Cerebellar cortex (tissue), 1 donor: Measurements from ENCODE around the gene RPL4.
"Not testable (repeated sequence)": the region's sequence is repeated elsewhere in the genome, so short reads cannot be mapped to it uniquely, and the experiment has no call there.

Experiments used
- DNase-seq: peaks from one replicate; pipeline ENCODE4 v3.0.0-alpha.2; 2015; ENCODE audit warnings: low spot score

RPL4 gene

DNA sequence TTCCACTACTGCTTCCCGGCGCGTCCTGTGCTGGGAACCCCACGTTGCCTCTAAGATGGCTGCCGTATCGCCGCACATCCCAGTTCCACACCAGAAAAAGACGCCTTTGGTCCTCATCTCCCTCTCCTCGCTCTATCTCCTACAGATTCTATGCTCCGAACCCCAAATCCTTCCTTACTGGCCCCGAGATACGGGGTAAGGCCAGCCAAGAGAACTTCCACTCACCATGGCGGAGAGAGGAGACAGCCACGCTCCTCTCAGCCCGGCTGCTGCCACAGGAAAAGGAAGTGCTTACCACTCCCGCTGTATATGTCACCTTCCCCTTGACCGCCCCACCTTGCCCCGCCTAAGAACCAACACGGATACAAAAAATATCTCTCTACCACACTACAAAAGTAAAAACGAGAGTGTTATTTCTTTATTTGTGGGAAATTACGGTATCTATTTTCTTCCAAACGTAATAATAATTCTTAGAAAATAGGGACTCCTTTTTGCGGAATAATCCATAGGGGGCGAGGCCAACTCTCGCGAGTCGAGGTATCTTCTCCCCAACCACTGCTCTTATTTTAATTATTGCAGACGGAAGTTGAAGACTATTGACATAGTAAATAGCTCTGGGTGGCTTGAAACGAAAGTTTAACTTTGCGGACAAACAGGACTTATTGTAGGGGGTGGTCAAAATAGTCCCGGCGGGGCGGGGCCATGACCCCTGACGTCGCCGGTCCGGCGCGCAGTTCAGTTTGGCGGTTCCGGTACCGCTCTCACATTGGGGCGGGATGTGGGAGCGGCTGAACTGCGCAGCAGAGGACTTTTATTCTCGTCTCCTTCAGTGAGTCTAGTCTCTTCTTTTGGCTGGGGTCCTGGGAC is at the start of gene RPL4, which contains the start of gene ZWILCH:
TSS of gene RPL4 (minus strand) at position 293 of the 867 bp plus-strand sequence. CDS start at position 228, 65 bp downstream.
TSS of gene ZWILCH (plus strand) at position 764 of the 867 bp plus-strand sequence. CDS start at position 777, 13 bp downstream.
- DNase-seq = peak; percentile 85

DNA sequence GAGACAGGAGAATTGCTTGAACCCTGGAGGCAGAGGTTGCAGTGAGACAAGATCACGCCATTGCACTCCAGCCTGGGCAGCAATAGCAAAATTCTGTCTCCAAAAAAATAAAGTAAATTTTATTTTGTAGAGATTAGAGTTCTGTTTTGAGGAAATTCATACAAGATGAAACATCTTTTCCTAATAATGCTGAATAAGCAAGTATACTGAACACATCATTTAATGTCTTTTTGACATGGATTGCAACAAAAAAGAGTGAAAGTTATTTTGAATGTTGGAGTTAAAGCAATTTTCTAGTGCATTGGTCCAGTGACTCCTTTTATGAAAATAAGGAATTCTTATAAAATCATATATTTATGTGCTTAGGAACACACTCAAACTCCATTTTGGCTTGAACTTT is 40.6 kb upstream of the RPL4 start:
- DNase-seq = no peak

DNA sequence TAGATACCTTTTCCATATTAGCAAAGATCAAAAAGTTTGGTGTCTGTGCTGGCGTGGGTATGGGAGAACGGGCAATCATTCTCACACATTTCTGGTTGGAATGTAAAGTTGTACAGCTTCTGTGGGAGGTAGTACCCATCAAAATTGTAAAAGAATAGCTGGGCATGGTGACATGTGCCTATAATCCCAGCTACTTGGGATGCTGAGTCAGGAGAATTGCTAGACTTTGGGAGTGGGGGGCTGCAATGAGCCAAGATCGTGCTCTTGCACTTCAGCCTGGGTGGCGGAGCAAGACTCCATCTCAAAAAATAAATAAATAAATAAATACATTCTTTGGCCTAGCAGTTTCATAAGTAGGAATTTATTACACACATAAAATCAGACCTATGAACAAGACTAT is 38.2 kb upstream of the RPL4 start:
- DNase-seq = no peak

DNA sequence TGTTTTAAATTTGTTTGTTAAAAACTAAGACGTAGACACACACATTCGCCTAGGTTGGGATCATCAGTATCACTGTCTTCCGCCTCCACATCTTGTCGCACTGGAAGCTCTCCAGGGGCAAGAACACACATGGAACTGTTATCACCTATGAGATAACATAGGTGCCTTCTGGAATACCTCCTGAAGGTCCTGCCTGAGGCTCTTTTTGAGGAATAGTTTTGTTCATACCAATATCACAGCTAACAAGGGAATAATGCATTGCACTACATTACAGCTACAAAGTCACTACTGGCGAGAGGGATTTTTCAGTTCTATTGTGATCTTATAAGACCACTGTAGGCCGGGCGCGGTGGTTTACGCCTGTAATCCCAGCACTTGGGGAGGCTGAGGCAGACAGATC is 30.4 kb upstream of the RPL4 start:
- no peak for DNase-seq

DNA sequence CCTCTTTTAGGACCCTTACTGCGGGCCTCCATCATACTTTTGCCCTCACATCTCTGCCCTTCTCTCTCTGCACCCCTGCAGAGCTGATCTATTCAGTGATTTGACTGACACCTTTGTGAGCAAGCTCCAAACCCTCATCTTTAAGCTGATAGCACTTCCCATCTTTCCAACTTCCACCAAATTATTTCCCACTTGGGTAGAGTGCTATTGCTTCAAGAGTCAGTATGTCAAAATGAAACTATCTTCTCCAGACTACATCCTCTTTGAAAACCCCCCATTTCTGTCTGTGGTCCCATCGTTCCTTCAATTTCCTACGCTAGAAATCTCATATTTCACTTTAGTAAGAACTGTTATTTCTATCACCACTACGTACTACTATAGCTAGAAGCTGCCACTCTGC is 20.2 kb upstream of the RPL4 start:
- no peak for DNase-seq

DNA sequence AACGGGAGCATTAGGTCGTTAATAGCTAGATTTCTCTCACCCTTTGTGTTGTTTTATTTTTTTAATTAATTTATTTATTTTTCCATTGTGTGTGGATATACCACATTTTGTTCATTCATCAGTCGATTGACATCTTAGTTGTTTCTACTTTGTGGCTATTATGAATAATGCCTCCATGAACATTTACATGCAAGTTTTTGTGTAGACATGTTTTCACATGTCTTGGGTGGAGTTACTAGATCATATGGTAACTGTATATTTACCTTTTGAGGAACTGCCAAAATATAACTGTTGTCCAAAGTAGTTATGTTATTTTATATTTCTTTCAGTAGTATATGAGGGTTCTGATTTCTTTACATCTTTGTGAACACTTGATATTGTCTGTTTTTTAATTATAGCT is 19.3 kb upstream of the RPL4 start:
- DNase-seq = no peak

DNA sequence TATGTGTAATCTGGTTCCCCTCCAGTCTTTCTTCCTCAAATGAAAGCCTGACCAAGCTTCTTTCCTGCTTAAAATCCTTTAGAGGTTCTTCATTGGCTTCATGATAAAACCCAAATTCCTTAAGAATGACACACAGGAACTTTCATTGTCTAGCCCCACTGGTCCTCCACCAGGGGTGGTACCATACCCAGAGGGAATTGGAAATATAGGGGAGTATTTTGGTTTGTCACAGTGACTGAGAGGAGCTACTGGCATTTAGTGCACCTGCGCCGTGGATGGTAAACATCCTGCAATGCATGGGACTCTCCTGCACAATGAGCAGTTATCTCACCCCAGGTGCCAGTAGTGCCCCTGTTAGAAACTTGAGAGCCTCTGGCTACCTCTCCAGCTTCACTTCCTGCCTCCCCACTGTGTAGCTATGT is 11.3 kb upstream of the RPL4 start:
- no peak for DNase-seq

DNA sequence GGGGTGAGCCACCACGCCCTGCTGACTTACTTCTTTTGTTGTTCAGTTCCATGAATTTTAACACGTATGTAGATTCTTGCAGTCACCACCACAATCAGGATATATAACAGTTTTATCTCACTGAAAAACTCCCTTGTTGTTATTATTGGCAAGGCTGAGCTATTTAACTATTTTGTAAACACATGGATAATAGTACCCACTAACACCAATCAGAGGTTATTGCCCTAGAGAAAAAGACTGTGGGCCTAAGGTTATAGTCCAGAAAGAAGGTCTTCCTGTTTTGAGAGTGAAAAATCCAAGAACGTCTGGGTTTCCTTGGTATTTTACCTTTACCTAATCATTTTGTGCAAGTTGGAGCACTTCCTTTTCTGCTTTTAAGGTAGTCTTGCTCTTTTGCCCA is 9.9 kb upstream of the RPL4 start:
- DNase-seq = no peak

DNA sequence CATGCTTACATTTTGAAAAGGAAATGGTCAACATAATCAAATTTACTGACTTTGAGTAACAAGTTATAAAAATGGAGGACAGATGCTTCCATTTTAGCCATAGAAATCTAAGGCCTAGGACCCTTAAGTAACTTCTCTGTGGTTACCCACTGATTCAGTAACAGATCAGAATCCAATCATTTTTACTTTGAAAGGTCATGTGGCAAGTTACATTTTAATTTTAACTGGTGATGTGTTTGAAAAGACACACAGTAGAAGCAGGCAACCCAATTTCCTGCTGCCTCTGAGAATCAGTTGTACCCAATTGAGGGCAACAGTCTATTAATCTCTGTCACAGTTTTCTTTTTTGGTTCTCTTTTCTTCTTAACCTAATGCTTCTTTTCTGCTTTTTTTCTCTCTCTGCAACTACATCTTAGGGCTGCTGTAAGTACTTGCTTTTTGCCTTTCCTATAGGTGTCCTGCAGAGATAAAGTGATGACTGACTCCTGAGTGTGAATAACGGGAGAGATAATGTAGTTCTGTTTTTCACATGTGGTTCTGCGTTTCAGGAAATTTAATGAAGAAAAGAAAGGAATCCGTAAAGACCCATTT is 3.7 kb upstream of the RPL4 start:
- DNase-seq = no peak

DNA sequence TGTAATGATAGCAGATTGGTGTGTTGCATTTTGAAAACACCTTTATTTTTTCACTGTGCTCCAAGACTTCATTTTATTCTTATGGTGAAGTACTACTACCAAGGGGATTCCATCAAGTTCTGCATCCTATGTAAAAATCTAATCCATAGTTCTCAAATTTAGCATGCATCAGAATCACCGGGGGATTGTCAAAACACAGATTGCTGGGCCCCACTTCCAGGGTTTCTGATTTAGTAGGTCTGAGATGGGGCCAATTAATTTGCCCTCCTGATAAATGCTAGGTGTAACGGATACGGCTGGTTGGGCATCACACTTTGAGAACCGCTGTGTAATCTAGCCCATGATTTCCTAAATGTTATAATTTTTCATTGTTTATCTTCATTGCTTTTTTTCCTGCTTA is 1.2 kb upstream of the RPL4 start:
- DNase-seq = no peak

DNA sequence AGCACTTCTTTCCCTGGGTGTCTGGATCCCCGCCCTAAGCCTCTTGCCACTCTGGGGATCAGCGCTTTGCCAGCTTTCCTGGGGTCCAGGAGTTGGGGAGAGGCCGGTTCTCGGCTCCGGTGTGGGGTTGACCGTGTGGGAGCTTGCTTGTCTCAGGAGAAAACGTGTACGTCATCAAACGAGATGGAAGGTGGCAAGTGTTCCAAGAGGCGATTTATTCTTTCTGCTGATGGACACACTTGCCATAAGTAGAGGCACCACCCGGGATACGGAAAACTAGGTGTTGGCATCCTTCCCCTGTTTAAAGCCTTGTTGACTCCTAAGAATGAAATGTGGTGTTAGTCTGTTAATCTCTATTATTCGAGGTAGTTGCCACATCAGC is 766 bp upstream of the RPL4 start:
- no peak for DNase-seq

DNA sequence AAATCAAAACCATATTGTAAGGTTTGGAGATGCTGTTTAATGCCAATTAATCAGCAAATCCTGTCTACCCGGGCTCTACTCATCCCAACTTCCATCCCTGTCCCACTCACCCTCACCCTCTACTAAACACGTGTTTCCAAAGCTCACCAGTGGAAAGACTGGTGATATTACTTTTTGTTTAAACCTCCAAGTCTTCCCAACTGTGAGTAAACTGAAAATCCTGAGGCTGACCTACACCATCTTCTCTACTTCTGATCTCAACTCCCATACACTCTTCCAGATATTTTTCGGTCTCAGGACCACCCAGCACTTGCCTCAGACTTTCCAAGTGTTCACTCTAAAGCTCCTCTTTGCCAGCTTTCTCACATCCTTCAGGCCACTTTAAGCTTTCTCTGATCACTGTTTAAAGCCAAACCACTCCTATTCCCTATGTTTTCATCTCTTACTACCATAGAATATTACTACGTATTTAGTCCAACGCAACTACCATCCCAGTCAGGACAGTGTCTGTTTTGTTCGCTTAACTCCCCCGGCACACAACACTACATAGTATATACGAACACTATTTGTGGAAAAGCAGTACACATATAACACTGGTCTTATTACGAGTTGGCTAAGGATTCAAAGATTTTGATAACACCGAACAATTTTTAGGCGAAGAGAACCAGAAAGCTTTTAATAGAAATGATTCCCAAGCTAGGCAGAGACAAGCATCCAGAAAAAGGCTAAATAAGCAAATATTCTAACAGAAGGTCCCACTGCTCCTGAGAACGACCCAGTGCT is 684 bp downstream of the RPL4 start:
- no peak for DNase-seq

DNA sequence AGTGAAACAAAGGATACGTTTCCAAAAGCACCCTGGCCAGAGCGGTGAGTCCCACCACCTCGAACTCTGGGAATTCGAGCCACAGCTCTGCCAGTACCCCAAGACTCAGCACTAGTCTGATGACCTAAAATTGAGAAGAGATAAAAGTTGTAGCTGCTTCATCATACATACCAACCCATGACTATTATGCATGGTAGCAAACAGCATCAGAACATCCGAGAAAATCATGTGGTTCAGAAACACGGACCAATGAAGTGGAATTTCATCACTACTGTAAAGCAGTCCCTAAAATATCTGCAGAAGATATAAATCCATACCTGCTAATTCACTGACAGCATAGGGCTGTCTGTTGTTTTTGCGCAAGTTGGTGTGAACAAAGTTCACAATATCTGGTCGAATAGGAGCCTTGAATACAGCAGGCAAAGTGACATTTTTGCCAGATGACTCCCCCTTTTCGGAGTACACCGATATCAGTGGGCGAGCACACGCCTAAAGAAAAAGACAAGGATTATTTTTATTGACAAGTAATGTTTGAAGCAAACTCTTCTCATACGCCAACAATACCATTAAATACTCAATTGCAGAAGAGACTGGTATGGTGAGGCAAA is 1.5 kb downstream of the RPL4 start:
- not testable (repeated sequence) for DNase-seq

DNA sequence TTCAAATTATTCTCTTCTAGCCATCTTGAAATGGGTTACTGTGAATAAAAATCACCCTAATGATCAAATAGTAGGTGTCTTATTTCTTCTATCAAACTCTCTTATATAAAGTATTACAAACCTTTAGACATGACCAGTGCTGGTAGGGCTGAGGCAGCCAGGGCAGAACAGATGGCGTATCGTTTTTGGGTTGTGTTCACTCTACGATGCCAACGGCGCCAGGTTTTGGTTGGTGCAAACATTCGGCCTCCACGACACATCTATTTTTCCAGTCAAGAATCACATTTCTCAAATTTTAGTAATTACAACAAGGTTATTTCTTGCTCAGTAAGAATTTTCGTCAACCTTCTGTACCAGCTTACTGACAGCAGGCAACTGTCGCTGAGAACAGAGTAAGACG is 2.2 kb downstream of the RPL4 start:
- DNase-seq = peak; percentile 53

DNA sequence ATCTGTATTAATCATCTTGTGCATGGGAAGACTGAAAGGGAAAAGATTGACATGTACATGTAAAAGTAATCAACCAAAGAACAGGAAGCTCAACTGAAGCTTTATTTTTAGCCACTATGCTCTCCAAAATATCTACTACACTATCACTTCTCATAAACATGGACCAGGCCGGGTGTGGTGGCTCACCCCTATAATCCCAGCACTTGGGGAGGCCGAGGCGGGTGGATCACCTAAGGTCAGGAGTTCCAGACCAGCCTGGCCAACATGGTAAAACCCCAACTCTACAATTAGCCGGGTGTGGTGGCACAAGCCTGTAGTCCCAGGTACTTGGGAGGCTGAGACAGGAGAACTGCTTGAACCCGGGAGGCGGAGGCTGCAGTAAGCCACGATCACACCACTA is 4.3 kb downstream of the RPL4 start:
- not testable (repeated sequence) for DNase-seq

DNA sequence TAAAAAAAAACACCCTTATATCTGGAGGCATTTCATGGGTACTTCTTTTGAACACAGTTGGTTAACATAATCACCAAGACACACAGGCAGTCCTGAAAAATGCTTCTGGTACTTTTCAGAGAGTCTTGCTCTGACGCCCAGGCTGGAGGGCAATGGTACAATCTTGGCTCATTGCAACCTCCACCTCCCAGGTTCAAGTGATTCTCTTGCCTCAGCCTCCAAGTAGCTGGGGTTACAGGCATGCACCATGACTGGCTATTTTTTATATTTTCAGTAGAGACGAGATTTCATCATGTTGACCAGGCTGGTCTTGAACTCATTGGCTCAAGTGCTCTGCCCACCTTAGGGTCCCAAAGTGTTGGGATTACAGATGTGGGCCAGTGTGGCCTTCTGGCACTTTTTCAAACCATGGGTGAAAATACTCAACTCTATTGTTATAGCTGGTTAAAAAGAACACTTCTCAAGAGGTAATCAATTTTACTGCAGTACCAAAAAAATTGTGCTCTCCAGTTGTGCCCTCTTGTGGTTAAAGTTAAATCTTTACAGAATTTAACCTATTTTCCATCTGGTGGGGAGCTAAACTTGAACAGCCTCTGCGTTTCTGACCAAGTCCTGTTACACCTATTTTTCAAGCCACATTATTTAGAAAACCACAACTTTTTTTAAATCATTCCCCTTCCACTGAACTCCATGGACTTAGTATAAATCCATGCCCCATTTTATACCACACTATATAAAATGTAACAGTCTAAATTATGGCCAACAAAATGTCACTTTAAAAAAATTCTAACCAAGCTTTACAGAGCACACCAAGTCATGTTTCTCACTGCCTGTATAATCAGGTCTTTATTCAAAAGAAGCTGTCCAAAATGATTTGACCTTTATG is 5.9 kb downstream of the RPL4 start:
- peak; percentile 64 for DNase-seq

DNA sequence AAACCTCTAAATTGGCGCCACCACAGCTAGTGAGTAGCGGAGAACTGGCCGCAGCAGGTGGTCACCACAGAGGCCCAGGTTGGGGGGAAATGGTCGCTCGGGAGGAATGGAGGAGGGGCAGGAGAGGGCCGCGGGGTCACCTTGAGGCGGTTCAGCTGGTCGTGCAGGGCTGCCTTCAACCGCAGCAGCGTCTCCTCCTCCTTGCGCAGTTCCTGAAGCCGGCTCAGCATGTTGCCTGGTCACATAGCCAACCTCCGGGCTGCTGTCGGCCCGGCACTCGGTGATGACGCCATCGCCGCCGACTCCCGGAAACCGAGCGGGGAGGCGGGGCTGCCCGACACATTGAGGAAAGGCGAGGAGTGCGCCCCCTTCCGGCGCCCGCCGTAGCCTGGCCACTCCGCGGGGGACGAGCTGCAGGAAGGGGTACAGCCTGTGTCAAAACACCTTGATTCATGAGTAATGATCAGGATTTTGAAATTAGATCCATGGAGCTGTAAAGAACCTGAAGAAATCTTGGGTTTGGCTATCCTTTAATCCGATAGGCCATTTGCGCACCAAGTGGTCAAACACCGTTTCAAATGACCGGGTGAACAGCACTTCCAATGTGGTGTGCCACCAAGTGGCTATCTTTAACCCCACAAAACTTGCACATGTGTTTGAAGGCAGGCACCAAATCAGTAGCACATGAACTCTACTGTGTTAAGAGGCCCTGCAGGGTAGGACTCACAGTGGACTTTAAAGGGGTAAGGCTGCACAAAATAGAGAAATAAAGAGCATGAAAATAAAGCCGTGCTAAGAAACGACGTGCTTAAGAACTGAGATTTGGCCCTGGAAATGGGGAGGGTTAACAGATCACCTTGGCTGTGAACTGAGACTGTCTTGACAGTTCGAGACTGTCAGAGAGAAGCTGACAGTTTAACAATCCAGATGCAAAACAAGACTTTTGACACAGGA is 6.9 kb downstream of the RPL4 start, which contains the start of gene SNAPC5:
TSS of gene SNAPC5 (minus strand) at position 261 of the 954 bp plus-strand sequence. CDS start at position 230, 31 bp downstream.
- peak; percentile 94 for DNase-seq

DNA sequence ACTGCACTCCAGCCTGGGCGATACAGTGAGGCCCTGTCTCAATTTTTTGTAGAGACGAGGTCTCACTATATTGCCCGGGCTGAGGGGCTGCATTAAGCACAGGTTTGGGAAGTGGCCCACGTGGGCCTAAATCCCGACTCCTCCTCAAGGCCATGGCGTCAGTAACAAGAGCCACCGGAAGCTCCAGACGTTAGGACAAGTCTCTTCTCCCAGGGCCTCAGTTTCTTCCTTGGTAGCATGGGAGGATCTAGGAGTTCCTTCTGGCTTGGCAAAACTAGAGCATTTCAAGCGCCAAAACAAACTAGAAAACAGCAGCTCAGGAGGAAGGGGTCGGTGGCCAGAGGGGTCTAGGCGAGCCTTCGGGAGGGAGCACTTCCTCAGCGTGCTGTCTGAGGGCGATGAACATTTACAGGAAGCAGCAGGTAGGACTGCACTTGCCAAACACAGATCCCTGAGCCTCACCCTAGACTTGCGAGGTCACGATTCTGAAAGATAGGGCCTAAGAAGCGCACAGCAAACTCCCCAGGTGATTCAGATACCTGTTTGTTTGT is 7.6 kb downstream of the RPL4 start:
- DNase-seq = no peak

DNA sequence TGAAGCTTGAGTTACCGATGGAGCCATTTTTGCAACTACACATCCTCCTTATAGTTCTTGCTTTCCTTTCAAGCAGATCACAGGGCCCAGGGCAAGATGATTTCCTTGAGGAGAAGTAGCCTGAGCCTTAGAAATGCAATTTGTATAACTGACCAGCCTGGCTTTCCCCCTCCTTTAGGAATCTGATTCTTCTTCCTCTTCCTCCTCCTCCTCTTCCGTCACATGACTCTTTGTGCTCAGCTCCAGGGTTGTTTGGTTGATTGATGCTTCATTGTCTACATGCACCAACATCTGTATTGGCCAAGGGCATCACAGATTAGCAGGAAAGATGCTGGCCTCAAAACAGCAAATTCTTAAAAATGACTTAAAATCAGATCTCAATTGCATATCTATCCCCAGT is 10.4 kb downstream of the RPL4 start:
- no peak for DNase-seq

DNA sequence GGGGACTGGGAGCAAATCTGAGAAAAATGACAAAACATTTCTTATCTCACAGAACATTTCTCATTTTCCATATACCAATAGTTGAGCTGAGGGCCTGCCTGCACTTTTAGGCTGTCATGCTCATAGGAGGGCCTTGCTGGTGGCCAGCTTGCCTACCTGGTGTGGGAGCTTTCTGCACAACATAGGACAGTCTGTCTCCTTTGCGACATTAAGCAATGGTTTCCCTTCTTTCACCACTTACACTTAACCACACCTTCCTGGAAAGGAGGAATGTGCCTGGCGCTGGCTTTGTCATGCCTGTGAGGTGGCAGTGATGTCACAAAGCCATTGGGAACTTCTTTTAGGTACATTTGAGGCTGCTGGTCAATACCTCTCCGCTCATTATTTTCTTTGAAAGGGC is 12.8 kb downstream of the RPL4 start:
- no peak for DNase-seq
